GM18520 (cell line): ENCODE results near the gene PLXNC1.

Source experiments
- ATAC-seq: cut with Tn5 transposase; IDR thresholded peaks from one replicate; pipeline ENCODE4 v1.9.1; 2021; ENCODE audit not compliant: unreplicated experiment

Gene PLXNC1

DNA sequence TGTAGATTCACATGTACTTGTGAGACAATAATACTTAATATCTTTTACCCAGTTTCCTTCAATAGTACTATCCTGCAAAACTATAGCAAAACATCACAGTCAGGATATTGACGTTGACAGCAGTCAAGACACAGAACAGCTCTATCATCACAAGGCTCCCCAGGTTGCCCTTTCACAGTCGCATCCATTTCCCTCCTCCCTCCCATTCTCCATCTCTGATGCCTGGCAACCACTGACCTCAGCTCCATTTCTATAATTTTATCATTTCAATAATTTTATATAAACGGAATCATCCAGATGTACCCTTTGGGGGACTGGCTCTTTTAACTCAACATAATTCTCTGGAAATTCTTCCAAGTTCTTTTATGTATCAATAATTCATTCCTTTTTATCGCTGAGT is 81.5 kb downstream of the PLXNC1 start:
- ATAC-seq: no peak

DNA sequence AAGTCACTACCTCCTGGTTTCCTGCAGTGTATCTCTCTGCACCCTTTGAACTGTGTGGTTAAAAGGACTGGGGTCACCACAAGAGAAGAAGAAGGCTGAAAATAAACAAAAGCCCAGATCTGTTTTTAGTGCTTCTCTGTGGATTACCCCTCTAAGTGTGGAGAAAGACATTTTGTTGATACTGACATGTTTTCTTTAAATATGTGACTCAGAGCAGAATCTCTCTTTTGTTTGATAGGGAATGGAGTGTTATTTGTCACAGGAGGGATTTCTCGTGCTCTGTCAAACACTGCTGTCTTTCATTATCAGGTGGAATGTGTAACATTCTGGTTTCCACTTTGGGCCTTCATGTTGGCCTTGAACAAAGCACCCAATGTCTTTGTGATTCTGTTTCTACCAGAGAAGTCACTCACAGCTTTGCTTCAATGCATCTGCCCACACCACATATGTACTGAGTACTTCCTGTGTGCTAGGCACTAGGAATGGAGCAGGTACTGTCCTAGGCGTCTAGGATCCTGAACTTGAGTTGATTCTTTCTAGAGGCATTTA is 82.1 kb downstream of the PLXNC1 start:
- ATAC-seq: no peak

- no peak for ATAC-seq
Measured at GRCh38 chr12:94231709-94232108, 83.3 kb downstream of the PLXNC1 start.

DNA sequence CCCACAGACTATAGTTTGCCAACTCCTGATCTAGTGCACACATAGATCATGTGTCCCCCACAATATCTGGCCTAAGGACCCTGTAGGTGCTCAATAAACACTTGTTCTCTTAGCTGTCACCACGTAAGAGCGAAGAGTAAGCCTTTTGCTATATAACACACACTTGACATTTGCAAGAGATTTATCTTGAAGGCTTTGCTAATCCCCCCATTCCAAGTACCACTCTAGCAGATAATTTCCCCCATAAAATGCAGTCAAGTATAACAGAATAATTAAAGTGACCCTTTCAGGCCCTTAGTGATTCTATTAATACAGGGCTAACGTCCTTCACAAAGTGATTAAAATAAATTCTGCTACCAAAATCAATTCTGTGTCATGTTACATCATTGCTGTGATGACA is 87.5 kb downstream of the PLXNC1 start:
- no peak for ATAC-seq

DNA sequence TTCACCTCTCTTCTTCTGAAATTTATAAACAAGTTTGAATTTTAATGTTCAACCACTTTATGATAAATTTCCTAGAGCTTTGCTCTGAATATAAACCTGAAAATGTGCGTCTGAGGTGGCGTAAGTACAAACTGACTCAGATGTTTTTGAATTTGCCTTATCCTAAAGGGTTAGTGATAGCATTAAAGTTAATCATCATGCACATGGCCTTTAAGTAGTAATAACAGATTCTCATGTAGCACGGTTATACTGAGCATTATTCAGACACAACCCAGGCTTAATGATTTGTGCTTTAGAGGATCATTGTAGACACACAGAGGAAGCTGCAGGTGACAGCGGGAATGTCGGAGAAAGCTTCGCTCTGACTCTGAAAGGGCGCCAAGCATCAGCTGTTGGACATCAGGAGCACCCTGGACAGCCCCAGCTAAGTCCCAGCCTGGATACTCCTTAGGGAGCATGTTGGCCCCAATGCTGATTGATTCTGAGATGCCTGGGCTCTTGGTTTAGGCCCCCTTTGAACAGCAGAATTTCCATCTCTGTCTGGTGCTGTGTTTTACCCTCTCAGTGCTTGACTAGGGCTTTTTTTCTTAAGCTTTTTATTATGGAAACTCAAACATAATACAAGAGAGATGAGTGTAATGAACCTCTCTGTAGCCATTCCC is 91.1 kb downstream of the PLXNC1 start:
- no peak for ATAC-seq

GRCh38 chr12:94240171-94240570 is 91.8 kb downstream of the PLXNC1 start:
- peak; percentile 83 for ATAC-seq

GRCh38 chr12:94242901-94243300 is 94.5 kb downstream of the PLXNC1 start:
- no peak for ATAC-seq

- ATAC-seq: no peak
Measured at GRCh38 chr12:94244165-94245133, 96.1 kb downstream of the PLXNC1 start.

- no peak for ATAC-seq
Measured at GRCh38 chr12:94245631-94246383, 97.4 kb downstream of the PLXNC1 start.

DNA sequence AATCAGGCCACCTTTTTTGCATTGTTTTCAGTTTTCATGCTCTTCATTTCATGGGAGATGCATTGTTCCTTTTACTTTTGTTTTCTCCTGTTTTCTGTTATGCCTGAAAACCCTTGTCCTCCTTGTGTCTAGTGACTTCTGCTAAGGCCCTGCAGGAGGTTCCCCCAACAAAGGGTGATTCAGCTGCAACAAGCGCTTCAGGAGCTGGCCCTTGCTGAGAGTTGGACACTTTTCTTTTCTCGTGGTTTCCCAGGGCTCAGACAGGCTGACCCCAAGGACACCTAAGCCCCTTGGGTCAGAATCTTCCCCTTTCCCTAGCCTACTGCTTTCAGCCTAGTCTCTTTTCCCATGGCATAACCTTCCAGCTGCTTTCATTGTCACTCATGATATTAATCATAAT is 98.9 kb downstream of the PLXNC1 start:
- no peak for ATAC-seq

DNA sequence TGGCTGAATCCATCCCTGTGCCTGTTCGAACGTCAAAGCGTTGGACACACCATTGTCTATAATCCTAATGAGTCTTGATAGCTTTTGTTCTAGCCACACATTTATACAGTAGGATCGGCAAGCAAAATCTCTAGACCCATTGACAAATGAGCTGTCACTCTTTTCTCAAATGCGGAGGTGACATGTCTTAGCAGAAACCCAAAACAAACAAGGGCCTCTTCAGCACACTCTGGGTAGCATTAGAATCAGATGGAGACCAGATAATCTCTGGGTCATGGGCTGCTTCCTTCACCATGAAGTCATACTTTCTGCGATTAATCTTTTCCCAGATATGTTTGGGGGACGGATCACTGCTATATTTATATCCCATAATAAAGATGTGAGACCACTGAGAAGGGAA is 100.2 kb downstream of the PLXNC1 start:
- ATAC-seq: no peak

- ATAC-seq: no peak
Measured at GRCh38 chr12:94250130-94250529, 101.8 kb downstream of the PLXNC1 start.

- no peak for ATAC-seq
Measured at GRCh38 chr12:94254270-94254669, 105.9 kb downstream of the PLXNC1 start.

- ATAC-seq: no peak
Measured at GRCh38 chr12:94255006-94255405, 106.6 kb downstream of the PLXNC1 start.

GRCh38 chr12:94255428-94255827 is 107.1 kb downstream of the PLXNC1 start:
- ATAC-seq: no peak

DNA sequence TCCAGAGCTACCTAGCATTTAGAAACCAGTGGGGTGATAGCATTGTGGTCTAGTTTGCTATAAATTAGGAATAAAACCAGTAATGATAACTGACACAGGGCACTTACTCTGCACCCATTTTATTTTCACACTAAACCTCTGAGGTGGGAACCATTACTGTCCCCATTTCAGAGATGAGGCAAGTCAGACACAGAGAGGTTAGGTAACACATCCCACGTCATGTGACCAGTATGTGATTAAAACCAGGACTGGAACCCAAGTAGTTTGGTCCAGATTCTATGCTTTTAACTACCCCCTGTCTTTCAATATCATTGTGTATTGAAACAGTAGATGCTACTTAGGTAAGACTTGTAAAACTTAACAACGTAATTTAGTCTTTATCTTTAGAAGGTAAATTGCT is 110.2 kb downstream of the PLXNC1 start:
- ATAC-seq: peak; percentile 48

DNA sequence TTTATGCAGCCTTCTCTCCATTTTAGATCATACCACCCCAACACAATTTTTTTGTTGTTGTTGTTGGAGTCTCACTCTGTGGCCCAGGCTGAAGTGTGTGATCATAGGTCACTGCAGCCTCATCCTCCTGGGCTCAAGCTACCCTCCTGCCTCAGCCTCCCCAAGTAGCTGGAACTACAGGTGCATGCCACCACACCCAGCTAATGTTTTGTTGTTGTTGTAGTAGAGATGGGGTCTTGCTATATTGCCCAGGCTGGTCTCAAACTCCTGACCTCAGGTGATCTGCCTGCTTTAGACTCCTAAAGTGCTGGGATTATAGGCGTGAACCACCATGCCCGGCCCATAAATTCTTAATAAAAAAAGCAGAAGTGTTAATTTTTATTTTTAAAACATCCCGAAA is 111.6 kb downstream of the PLXNC1 start:
- no peak for ATAC-seq

DNA sequence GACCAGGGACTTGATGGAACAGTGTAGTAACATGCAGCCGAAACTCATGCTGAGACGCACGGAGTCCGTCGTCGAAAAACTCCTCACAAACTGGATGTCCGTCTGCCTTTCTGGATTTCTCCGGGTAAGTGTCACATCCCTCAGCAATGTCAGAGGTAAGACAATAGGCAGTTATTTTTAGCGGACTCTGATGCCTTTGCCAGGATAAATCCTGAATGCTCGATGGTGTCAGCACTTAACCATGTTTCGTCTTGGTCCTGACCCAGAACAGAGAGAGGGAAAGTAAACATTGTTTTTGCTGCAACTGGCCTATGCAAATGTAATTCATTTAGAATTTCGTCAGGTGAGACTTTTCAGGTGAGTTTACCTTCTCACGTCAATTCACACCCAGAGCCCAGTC is 112.3 kb downstream of the PLXNC1 start:
- no peak for ATAC-seq

- no peak for ATAC-seq
Measured at GRCh38 chr12:94261119-94261518, 112.7 kb downstream of the PLXNC1 start.

GRCh38 chr12:94261786-94262185 is 113.4 kb downstream of the PLXNC1 start:
- ATAC-seq: no peak
